ENCODE results near the gene ERFE.
A peak's percentile ranks its signal among the peaks of the same experiment; 100 is the strongest.

The ERFE gene

DNA sequence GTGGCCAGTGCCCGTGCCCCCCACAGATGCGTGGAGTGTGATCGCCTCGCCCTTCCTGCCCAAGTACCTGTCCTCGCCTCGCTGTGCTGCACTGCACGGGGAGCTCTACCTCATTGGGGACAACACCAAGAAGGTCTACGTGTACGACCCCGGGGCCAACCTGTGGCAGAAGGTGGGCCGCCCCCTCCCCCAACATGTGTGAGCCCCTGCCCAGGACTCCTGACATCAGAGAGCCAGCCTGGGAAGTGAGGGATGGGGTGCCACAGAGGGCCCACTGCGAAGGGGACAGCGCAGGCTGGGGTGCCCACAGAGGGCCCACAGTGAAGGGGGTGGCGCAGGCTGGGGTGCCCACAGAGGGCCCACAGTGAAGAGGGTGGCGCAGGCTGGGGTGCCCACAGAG lies 9.8 kb upstream of the ERFE start:
- no peak overlapping the region for H3K4me3 ChIP-seq (ENCODE audit: low read depth, low read length)
- DNase-seq (ENCODE audit: low read depth): no peak
- TF ChIP-seq, protein P1, sequence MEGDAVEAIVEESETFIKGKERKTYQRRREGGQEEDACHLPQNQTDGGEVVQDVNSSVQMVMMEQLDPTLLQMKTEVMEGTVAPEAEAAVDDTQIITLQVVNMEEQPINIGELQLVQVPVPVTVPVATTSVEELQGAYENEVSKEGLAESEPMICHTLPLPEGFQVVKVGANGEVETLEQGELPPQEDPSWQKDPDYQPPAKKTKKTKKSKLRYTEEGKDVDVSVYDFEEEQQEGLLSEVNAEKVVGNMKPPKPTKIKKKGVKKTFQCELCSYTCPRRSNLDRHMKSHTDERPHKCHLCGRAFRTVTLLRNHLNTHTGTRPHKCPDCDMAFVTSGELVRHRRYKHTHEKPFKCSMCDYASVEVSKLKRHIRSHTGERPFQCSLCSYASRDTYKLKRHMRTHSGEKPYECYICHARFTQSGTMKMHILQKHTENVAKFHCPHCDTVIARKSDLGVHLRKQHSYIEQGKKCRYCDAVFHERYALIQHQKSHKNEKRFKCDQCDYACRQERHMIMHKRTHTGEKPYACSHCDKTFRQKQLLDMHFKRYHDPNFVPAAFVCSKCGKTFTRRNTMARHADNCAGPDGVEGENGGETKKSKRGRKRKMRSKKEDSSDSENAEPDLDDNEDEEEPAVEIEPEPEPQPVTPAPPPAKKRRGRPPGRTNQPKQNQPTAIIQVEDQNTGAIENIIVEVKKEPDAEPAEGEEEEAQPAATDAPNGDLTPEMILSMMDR (IDR thresholded peaks at IDR 0.05; ENCODE audit: low read depth, low read length, missing control alignments): no peak

DNA sequence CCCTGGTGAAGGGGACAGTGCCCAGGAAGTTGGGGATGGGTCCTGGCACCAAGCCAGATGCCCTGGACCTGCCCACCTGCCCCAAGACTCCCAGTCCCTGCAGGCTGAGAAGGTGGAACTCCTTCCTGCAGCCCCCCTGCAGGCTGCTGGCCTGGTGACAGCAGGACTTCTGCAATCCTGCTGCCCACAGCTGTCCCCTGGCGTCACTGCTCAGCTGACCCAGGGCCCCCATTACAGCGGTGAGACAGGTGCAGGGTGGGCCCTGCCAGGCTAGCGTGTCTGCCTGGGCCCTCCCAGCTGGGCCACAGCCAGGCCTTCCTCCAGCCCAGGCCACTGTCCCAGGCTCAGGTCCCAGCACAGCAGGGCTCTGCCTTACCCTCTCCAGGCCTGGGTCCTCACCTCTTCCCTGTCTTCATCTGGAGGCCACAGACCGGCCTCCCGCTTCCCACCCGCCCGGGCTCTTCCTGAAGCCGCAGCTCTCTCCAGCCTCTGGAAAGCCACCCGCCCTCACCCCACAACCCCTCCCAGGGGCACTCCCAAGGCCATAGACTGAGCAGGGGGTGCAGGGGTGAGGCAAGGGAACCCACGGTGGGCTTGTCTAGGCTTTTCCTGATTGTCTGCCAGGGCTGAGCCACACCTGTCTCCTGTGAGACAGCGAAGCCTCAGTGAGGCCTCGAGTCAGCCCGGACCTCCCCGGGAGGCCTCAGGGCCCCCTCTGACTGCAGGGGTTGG lies 8.8 kb upstream of the ERFE start:
- TF ChIP-seq, protein P1 (IDR thresholded peaks at IDR 0.05; ENCODE audit: low read depth, low read length, missing control alignments): no peak
- DNase-seq (ENCODE audit: low read depth): no peak
- H3K4me3 ChIP-seq (ENCODE audit: low read depth, low read length): no peak overlapping the region

DNA sequence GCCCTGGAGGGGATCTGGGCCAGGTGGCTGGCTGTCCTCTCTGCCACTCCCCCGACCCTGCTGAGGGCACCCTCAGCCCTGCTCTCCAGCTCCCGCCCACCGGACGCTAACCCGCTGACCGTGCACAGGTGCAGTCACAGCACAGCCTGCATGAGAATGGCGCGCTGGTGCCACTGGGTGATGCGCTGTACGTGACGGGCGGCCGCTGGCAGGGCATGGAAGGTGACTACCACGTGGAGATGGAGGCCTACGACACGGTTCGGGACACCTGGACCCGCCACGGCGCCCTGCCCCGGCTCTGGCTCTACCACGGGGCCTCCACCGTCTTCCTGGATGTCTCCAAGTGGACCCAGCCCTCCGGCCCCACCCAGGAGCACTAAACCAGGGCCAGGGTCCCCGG lies 8.1 kb upstream of the ERFE start:
- TF ChIP-seq, protein P1 (IDR thresholded peaks at IDR 0.05; ENCODE audit: low read depth, low read length, missing control alignments): no peak
- no peak overlapping the region for H3K4me3 ChIP-seq (ENCODE audit: low read depth, low read length)
- no peak for DNase-seq (ENCODE audit: low read depth)

DNA sequence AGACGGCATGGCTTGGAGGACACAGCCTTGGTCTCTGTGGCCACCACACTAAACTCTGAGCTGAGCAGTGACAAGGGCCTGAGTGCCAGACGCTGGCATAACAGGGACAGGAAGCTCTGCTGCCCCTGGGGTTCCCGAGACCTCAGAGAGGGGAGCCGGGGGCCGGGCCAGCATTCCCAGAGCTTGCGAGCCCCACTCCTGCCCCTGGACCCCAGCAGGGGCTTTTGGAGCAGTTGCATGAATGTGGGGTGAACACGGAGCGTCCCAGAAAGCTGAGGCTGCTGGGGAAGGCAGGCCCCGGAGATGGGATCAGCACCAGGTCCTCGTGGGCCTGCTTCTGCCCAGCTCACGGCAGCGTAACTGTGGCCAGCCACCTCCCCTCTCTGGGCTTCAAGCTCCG lies 7.6 kb upstream of the ERFE start:
- TF ChIP-seq, protein P1 (IDR thresholded peaks at IDR 0.05; ENCODE audit: low read depth, low read length, missing control alignments): no peak
- no peak for DNase-seq (ENCODE audit: low read depth)
- no peak overlapping the region for H3K4me3 ChIP-seq (ENCODE audit: low read depth, low read length)

DNA sequence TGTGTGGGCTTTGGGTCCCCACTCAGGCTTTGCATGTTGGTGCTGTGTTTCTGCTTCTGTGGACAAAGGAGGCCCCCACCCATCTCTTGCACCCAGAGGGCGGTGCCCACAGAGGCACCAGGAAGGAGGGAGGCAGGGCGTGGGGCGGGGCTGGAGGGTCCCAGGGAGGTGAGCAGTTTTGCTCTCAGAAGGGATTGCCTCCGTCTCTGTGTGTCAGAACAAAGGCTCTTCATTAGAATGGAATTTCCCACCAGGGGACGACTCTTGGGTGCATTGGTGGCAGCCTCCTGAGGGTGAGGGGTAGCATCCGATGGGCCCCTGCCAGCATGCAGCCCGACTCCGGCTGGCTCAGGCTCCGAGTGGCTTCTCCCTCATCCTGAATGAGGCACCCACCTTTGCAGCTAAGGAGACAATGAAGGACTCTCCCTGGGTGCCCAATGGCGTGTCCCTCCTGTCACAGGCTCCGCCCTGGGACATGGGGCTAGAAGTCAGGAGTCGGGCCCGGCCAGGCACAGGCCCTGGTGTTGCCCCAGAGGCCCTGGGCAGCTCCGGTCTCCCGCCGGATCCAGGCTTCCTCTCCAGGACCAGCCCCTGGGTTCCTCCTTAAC lies 7.0 kb upstream of the ERFE start:
- no peak overlapping the region for H3K4me3 ChIP-seq (ENCODE audit: low read depth, low read length)
- TF ChIP-seq, protein P1 (IDR thresholded peaks at IDR 0.05; ENCODE audit: low read depth, low read length, missing control alignments): no peak
- DNase-seq (ENCODE audit: low read depth): no peak

DNA sequence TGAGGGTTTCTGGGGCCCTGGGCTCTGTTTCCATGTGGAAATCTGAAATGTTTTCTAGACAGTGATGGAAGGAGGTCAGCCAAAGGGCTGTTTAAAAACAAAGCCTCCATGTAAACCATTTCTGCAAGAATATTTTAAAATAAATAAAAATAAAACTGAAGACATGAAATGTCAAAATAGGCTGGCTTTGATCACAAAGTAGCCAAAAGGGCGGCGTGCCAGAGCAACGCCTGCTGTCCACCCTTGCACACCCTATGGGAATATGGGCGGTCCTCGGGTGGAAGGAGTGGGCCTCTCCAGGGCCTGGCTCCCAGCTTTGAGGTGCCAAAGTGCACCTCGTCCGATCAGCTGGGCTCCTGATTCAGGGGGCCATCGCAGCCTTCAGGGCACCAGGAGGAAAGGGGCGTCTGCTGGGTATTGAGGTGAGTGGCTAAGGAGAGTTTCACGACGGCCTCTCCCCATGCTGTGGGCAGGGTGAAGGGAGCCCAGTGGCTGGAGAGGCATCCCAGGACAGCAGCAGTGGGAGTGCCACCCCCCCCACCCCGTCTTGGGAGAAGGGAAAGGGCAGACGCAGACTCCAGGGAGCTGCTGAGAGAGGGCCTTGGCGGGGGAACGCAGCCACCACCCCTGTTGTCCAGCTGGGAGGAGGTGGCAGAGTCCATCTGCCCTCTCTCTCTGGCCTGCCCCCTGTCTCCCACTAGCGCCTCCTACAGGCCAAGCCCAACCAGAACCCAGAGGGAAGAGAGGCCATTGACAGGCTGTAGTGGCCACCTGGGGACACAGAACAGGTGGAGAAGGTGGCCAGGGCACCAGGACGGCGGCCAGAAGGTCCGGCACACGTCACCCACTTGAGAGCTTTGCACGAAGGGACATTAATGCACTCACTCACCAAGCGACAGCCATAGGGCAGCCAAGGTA lies 5.7 kb upstream of the ERFE start:
- no peak for DNase-seq (ENCODE audit: low read depth)
- no peak overlapping the region for H3K4me3 ChIP-seq (ENCODE audit: low read depth, low read length)
- TF ChIP-seq, protein P1 (IDR thresholded peaks at IDR 0.05; ENCODE audit: low read depth, low read length, missing control alignments): peak; percentile 38

All from GM12864 (cell line).